HL-60 (cell line): ENCODE measurements around the gene SDC4.

ENCODE experiments used
- CTCF ChIP-seq: IDR thresholded peaks from one replicate; pipeline ENCODE4 v1.5.1; 2011; ENCODE audit warnings: low read length, control low read depth, inconsistent platforms; ENCODE audit not compliant: insufficient read depth
- POLR2AphosphoS5 ChIP-seq: IDR thresholded peaks from 2 replicates; pipeline ENCODE4 v1.6.1; 2012; ENCODE audit warnings: low read depth

GRCh38 chr20:45338121-45339030 lies 9.8 kb downstream of the SDC4 start:
- TF ChIP-seq CTCF, result no peak
- TF ChIP-seq POLR2AphosphoS5, result no peak
